ENCODE measurements around the gene TUBB6.
A peak's percentile ranks its signal among the peaks of the same experiment; 100 is the strongest.

The TUBB6 gene

GRCh38 chr18:12291161-12291560, 16.9 kb upstream of the TUBB6 start:
- no peak for DNase-seq (ENCODE audit: low spot score)

DNA sequence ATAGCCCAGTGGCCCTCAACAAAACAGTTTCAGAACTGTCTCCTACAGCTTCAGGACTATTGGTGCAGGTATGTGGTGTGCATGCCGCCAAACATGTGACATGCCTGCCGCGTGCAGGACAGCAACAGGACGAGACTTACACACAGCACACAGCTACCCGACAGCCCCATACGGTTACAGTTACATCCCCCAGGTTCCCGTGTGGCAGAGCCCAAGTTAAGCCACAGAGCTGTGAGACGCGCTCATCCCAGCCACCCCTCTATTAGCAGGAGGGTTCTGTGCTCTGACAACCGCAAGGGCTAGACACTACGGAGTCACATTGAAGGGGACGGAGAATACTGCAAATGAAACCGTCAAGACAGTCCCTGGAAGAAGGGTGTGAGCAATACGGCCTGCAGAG, 16.4 kb upstream of the TUBB6 start:
- no peak for DNase-seq (ENCODE audit: low spot score)

DNA sequence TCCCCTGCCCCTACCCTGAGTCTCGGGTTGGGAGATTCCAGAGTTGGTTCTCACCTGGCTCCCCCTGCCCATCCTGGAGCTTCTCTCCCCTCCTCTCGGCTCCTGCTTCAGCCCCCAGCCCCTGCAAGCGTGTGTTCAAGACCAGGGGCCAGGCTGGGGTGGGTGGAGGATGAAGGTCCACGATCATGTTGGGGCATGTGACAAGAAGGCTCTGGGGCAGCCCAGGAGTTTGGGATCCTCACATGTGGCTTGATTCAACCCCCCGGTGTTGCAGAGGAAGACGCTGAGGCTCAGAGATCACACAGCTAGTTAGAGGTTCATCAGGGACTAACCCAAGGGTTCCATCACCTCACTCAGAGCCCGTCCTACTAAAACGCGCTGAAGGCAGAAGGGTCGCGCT, 14.2 kb upstream of the TUBB6 start:
- DNase-seq (ENCODE audit: low spot score) = no peak

DNA sequence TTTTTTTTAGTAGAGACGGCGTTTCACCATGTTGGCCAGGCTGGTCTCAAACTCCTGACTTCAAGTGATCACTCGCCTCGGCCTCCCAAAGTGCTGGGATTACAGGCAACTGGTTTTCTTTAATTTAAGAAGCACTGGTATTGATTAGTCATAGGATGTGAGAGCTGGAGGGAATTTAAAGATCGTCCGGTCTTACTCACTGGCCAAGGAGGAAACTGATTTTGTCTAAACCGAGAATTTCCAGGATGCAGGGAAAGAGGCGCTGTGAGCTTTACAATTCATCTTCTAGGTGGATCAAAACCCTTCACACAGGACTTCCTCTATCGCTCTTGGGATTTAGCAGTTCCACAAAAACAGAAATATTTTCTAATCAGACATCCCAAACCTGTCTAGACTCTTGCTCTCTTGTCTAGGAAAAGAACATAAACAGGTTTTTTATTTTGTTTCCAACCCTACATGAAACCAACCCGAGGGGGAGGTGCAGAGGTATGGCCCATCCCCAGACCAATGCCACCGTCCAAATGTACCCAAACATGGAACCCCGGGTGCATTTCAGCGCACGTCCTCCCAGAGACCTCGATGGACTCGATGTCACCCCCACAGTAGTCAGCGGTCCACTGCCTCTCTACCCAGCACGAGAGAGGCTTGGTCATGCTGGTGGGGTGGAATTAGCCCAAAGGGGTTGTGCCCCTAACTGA, 12.5 kb upstream of the TUBB6 start:
- no peak for DNase-seq (ENCODE audit: low spot score)

GRCh38 chr18:12296087-12296403, 12.0 kb upstream of the TUBB6 start:
- no peak for DNase-seq (ENCODE audit: low spot score)

GRCh38 chr18:12296457-12296856, 11.6 kb upstream of the TUBB6 start:
- DNase-seq (ENCODE audit: low spot score) = no peak

DNA sequence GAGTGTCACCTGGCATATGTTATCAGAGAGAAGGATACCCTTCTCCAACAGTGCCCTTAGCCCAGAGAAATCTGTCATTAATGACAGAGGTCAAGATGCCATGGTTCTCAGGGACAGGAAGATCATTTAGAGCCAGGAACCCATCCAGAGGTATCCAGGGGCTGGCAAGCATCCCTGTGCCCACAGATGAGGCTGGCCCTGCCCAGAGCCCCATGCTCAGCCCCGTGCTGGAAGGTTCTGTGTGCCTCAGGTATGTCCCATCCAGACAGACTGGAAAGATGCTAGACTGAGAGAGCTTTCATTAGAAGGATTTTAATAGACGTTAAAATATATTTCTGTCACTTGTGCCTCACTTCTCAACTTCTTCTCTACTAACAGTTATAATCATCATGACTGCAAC, 8.2 kb upstream of the TUBB6 start:
- DNase-seq (ENCODE audit: low spot score) = no peak

DNA sequence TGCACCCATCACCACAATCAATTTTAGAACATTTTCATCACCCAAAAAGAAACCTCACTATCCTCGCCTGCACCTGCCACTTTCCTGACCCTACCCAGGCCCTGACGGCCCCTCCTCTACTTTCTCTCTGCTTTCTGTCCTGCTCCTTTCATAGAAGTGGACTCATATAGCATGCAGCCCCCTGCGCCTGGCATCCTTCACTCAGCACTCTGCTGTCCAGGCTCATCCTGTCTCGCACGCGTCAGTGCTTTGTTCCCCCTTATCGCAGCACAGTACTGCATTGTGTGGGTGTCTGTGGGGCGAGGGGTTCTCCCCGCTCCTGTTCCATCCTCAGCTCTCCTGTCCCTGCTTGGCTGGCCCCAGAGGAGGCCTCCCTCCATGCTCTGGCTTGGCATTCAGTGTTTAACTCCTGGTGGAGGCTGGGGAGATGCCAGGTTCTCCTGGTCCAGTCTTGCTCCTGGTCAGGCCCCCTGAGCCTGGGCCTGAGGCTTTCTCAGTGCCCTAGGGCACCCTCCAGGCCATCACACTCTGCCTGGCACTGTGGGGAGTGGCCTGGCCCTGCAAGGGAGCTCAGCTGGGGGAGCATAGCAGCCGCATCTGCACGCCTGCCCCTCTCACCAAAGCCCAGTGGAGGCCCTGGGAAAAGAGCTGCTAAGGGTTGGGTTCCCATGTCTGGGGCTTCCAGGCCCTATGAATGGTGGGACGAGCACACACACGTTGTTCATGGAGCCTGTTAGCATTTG, 6.6 kb upstream of the TUBB6 start:
- no peak for DNase-seq (ENCODE audit: low spot score)

GRCh38 chr18:12302391-12303147, 5.5 kb upstream of the TUBB6 start:
- DNase-seq (ENCODE audit: low spot score) = no peak

DNA sequence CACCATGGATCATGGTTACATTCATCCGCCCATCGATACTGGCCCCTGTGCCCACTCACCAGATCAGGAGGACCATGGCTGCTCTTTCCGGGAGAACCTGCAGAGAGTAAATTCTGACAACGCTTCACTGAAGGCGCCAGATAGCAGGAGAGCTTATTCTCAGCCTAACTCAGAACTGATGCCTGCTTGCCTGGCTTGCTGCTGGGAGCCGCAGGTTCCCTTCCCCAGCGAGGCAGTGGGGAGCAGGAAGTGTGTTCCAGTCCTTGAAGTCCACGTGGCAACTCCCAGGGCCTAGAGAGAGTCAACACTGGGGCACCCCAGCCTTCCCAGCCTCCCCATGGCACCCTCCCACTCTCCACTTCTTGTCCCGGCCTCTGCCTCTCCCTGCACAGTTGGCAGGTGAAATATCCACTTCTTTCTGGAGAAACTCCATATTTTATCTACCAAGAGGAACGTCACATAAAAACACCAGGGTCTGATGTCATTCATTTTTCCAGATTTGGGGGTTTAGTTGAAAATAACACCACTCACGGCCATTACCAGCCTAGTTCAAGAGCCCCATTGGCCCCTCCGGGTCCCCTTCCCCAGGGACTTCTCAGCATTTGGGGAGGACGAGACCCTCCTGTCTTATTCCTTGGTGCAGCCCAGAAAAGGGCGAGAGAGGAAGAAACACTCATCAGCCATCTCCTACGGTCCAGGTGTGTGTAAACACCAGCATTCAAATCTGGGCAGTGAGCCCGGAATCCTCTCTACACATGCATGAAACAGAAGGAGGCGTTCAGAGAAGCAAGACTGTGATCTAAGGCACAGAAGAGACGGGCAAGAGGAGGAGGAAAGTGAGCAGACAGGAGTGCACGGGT, 3.5 kb upstream of the TUBB6 start:
- no peak for DNase-seq (ENCODE audit: low spot score)

DNA sequence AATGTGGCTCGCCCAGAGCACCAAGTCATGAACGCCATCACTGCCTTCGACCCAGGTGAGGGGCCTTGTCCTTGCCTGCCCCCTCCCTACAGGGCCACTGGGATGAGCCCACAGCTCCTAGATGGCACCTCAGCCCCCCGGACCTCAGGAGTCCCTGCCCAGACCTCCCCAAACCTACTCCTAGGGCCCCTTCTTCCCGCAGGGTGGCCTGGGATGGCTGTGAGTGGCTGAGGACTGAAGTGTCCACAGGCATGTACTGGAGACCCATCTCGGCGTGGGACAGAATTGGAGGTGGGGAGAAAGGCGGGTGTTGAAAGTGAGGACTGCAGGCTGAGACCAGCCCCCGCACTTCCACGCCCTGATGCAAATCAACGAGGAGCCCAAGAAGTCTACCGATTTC, 2.8 kb upstream of the TUBB6 start:
- DNase-seq (ENCODE audit: low spot score) = no peak

DNA sequence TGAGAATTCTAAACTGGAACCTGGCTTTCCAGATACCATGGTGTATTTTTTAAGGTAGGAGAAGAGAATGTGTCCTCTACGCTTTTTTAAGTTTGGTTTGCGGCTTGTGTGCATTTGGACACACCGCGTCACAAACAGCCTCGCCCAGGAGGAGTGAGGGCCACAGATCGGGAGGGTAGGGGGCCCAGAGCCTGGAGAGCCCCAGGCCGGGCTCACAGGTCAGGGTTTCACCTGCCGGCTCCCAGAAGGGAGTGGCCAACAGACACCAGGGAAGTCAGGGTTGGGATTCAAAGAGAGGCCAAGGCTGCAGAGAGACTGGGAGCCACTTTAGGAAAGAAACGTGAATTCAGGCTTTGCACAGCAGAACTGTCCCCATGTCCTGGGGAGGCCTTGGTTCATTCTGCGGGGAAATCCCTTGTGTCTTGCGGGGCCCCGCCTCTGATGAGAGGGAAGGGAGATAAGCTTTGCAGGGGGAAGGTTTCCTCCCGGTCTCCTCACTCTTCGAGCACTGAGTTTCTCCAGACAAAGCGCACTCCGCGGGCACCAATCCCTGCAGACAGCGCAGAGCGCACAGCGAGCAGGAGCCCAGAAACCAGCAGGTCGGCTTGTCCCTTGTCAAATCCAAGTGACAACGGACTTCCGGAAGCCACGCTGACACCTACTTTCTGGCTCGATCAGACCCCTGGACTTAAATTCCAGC, 2.0 kb upstream of the TUBB6 start:
- DNase-seq (ENCODE audit: low spot score) = no peak

GRCh38 chr18:12306752-12307700, 1.0 kb upstream of the TUBB6 start:
- DNase-seq (ENCODE audit: low spot score) = no peak

DNA sequence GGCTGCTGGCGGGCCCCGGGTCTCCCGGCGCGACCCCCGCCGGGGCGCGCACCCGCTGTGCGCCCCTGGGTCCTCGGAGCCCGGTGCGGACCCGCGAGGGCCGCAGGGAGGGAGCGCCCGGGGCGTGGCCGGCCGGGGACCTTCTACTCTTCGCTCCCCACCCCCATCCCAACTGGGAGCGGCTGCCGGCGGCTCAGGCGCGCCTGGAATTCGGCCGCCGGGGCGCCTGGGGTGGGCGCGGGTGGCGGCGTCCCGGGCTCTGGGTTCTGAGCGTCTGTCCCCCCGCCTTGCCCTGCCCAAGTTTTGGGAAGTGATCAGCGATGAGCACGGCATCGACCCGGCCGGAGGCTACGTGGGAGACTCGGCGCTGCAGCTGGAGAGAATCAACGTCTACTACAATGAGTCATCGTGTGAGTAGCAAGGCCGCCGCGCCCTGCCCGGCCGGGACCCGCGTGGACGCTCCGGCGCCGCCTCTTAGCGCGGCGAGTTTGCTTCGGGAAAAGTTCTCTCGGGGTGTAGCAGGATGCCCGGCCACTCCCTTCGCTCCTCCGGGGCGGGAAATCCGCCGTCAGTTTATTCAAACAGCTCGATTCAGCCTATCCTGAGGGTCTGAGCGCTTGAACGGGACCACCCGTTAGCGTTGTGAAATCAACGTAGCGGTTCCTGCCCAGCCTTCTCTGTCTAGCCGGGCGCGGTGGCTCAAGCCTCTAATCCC, 502 bp downstream of the TUBB6 start:
- DNase-seq (ENCODE audit: low spot score) = peak; percentile 83

DNA sequence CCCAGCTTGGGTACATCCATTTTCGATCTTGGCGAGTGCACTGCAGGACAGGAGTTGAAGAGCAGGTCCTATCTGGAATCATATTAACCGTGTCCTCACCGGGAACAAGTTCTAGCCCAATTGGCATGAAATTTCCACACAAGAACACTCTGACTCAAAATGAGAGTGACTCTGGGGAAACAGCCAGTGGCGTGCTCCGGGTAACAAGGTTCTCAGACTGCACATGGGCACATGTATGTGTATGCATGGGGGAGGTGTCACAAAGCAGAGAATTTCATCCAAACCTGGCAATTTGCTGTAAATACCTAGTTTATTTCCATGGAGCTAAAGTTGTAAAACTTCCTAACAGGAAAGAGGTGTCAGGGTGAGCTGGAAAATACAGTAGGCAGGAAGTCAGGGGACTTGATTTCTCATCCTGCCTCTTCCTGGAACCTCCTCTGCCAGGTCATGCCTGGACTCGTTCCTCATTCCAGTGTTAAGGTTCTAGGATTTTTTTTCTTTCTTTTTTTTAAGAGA, 1.7 kb downstream of the TUBB6 start:
- peak; percentile 41 for DNase-seq (ENCODE audit: low spot score)

- no peak for DNase-seq (ENCODE audit: low spot score)
Observed at GRCh38 chr18:12310762-12311161, 2.7 kb downstream of the TUBB6 start.

GRCh38 chr18:12312976-12313375, 4.9 kb downstream of the TUBB6 start:
- DNase-seq (ENCODE audit: low spot score) = no peak

DNA sequence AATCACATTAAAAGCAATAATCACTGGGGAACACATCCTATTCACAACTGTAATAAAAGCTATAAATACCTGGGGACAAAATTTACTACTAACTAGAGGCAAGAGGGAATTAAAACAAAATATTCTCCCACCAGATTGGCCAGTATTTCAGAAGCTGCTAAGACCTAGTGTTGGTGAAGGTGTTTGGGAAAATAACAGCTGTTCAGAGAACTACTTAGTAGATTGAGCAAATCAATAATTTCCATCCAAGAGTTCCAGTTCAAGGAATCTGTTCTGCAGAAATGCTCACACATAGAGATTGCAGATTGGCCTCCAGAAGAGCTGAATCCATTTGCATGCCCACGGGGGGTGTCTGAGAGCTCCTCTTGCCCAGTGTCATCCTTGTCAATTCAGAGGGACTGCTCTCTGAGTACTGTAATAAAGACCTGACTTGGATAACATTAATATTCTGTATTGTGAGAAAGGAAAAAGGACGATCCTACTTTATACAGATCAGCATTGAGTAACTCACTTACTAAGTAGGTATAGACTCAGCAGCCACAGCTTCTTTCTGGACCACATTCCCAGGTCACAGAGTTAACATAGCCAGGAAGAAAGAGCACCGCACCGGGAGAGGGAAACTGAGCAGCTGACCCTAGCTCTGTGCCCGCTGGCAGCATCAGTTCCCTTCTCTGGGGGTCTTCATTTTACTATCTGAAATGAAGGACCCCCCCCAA, 5.6 kb downstream of the TUBB6 start:
- DNase-seq (ENCODE audit: low spot score) = no peak
